ENCODE measurements around the gene CAB39L.

The CAB39L gene

DNA sequence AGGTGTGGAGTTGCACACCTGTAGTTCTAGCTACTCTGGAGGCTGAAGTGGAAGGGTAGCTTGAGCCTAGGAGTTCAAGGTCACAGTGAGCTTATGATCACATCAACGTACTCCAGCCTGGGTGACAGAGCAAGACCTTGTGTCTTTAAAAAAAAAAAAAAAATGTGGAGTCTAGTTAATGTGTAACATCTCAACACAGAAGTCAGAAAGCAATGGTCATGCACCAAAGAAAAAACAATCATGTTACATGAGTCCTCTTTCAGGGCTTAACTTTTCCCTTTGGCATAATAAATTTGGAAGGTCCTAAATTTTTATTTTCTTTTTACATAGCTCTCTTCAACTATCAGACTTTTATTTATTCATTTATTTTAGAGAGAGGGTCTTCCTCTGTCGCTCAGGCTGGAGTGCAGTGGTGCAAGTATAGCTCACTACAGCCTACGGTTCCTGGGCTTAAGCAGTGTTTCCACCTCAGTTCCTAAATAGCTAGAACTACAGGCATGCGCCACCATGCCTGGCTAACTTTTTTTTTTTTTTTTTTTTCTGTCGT, 22.5 kb upstream of the CAB39L start:
- Histone ChIP-seq H3K4me3 (ENCODE audit: low read depth in 1 of 2, low read length in 1 of 2) (no peak overlapping the region), H3K4me1 (ENCODE audit: control insufficient read depth in 1 of 2, insufficient read depth in 1 of 2, low read depth in 1 of 2, low read length in 1 of 2) (no peaks in the 10 kb centered on the region), H3K27ac (no peak overlapping the region), H3K9me3 (no peaks in the 10 kb centered on the region), H3K36me3 (peaks cover 40% of the 10 kb centered on the region), H3K27me3 (no peaks in the 10 kb centered on the region)
- TF ChIP-seq, protein P1, sequence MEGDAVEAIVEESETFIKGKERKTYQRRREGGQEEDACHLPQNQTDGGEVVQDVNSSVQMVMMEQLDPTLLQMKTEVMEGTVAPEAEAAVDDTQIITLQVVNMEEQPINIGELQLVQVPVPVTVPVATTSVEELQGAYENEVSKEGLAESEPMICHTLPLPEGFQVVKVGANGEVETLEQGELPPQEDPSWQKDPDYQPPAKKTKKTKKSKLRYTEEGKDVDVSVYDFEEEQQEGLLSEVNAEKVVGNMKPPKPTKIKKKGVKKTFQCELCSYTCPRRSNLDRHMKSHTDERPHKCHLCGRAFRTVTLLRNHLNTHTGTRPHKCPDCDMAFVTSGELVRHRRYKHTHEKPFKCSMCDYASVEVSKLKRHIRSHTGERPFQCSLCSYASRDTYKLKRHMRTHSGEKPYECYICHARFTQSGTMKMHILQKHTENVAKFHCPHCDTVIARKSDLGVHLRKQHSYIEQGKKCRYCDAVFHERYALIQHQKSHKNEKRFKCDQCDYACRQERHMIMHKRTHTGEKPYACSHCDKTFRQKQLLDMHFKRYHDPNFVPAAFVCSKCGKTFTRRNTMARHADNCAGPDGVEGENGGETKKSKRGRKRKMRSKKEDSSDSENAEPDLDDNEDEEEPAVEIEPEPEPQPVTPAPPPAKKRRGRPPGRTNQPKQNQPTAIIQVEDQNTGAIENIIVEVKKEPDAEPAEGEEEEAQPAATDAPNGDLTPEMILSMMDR (IDR thresholded peaks at IDR 0.05), result no peak

DNA sequence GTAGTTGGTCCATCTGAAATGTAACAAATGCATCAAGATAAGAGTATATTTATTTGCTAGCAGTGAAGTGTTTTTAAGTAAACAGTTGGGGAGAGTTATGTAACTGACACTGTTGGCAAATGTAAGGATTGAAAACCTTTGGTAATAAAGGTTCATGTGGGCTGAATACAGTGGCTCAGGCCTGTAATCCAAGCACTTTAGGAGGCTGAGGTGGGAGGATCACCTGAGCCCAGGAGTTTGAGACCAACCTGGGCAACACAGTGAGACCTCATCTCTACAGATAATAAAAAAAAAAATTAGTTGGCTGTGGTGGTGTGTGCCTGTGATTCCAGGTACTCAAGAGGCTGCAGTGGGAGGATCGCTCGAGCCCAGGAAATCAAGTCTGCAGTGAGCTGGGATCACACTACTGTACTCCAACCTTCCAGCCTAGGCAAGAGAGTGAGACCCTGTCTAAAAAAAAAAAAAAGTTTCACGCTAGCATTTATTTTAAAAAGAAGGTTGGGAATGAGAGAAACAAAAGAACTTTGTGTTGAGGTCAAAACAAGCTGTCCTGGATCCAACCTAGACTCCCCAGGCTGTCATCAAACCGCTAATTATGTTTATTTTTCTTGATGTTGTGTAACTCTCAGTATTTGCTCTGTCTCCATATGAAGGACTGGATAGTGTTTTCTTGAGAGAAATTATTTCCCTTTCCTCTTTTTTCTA, 20.9 kb upstream of the CAB39L start:
- Histone ChIP-seq H3K27ac (no peak overlapping the region), H3K27me3 (no peaks in the 10 kb centered on the region), H3K4me1 (ENCODE audit: control insufficient read depth in 1 of 2, insufficient read depth in 1 of 2, low read depth in 1 of 2, low read length in 1 of 2) (no peaks in the 10 kb centered on the region), H3K36me3 (peaks cover 35% of the 10 kb centered on the region), H3K4me3 (ENCODE audit: low read depth in 1 of 2, low read length in 1 of 2) (no peak overlapping the region), H3K9me3 (no peaks in the 10 kb centered on the region)
- TF ChIP-seq, protein P1 (IDR thresholded peaks at IDR 0.05), result no peak

DNA sequence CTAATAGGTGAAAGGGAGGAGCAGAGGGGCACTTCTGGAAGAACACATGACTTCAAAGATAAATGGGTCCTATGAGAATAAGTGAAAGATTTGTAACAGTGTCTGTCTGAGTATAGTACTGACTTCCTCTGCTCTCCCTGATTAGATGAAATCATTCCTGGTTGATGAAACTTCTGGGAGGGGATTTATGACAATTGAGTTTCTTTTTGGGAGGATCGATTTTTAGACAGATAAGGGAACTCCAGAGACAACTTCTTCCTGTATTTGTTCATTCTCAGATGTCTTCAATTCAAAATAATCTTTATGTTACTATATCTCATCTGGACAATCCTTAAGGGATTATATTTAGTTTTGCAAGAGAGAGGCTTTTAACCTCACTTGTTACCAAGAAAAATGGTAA, 20.2 kb upstream of the CAB39L start:
- Histone ChIP-seq H3K27ac (no peak overlapping the region), H3K36me3 (peaks cover 32% of the 10 kb centered on the region), H3K4me3 (ENCODE audit: low read depth in 1 of 2, low read length in 1 of 2) (no peak overlapping the region), H3K4me1 (ENCODE audit: control insufficient read depth in 1 of 2, insufficient read depth in 1 of 2, low read depth in 1 of 2, low read length in 1 of 2) (no peaks in the 10 kb centered on the region), H3K9me3 (no peaks in the 10 kb centered on the region), H3K27me3 (no peaks in the 10 kb centered on the region)
- TF ChIP-seq, protein P1 (IDR thresholded peaks at IDR 0.05), result no peak

DNA sequence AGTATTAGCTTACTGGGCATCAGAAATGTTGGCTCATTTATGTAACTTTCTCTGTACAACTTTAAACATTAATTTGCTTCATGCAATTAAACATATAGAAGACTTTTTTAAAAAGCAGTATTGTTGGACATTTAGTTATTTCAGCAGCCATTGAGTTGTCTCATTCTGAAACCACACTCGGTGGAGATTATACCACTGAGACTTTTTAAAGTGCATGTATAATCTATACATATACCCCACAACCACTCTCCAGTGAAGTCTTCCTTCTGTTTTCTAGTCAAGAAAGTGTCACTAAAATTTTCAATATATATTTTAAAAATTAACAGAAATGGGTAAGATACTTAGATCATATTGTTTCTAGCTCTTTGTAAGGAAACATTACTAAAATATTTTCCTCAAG, 15.7 kb upstream of the CAB39L start:
- Histone ChIP-seq H3K27me3 (no peaks in the 10 kb centered on the region), H3K36me3 (peaks cover 18% of the 10 kb centered on the region), H3K4me3 (ENCODE audit: low read depth in 1 of 2, low read length in 1 of 2) (no peak overlapping the region), H3K27ac (no peak overlapping the region), H3K9me3 (no peaks in the 10 kb centered on the region), H3K4me1 (ENCODE audit: control insufficient read depth in 1 of 2, insufficient read depth in 1 of 2, low read depth in 1 of 2, low read length in 1 of 2) (no peaks in the 10 kb centered on the region)
- TF ChIP-seq, protein P1 (IDR thresholded peaks at IDR 0.05), result no peak

DNA sequence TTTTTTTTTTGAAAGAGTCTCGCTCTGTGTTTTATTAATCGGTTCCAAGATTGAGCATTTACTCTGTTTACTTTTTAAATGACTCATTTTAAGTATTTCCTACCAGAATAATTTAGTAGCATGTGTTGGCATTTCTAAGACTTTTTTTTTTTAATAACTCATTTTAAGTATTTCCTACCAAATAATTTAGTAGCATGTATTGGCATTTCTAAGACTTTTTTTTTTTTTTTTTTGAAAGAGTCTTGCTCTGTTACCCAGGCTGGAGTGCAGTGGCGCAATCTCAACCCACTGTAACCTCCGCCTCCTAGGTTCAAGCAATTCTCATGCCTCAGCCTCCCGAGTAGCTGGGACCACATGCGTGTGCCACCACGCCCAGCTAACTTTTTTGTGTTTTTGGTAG, 13.4 kb upstream of the CAB39L start:
- Histone ChIP-seq H3K4me1 (ENCODE audit: control insufficient read depth in 1 of 2, insufficient read depth in 1 of 2, low read depth in 1 of 2, low read length in 1 of 2) (no peaks in the 10 kb centered on the region), H3K27me3 (no peaks in the 10 kb centered on the region), H3K27ac (no peak overlapping the region), H3K9me3 (no peaks in the 10 kb centered on the region), H3K4me3 (ENCODE audit: low read depth in 1 of 2, low read length in 1 of 2) (no peak overlapping the region), H3K36me3 (peaks cover 9% of the 10 kb centered on the region)
- TF ChIP-seq, protein P1 (IDR thresholded peaks at IDR 0.05), result no peak

Measured in neutrophil (primary cell).